Neural progenitor cell (in vitro differentiated cells): Measurements from ENCODE around the gene PDIA6. TPM values are rescaled to one million over a fixed set of nuclear protein-coding genes. Genes with fewer than 3 reads are reported as not detected.

ENCODE experiments used
- DNase-seq: peaks from one replicate; pipeline ENCODE4 v3.0.0-alpha.2; 2016; ENCODE audit warnings: low spot score
- H2AFZ ChIP-seq: fragments of 200-600 bp; sonication (generic); replicated peaks from 2 replicates; pipeline ENCODE4 v1.6.1; 2016; ENCODE audit warnings: antibody characterized with exemption
- H3F3A ChIP-seq: fragments of 200-600 bp; sonication (generic); 2 replicates; pipeline ENCODE4 v1.6.1; 2016; ENCODE audit warnings: antibody characterized with exemption, low read depth
- H3K27ac ChIP-seq: fragments of 200-600 bp; sonication (generic); 2 replicates; pipeline ENCODE4 v1.5.1; 2016; ENCODE audit warnings: mild to moderate bottlenecking
- H3K27me3 ChIP-seq: fragments of 200-600 bp; sonication (generic); 2 replicates; pipeline ENCODE4 v1.6.1; 2016; ENCODE audit warnings: mild to moderate bottlenecking, moderate library complexity
- H3K36me3 ChIP-seq: fragments of 200-600 bp; sonication (generic); 2 replicates; pipeline ENCODE4 v1.5.1; 2016
- H3K4me1 ChIP-seq: fragments of 200-600 bp; sonication (generic); 2 replicates; pipeline ENCODE4 v1.6.1; 2016; ENCODE audit warnings: mixed run types
- H3K4me2 ChIP-seq: fragments of 200-600 bp; sonication (generic); 2 replicates; pipeline ENCODE4 v1.6.1; 2016
- H3K4me3 ChIP-seq: fragments of 200-600 bp; sonication (generic); 2 replicates; pipeline ENCODE4 v1.5.1; 2016
- H3K79me2 ChIP-seq: fragments of 200-600 bp; sonication (generic); 2 replicates; pipeline ENCODE4 v1.6.1; 2016; ENCODE audit warnings: low read depth
- H3K9ac ChIP-seq: fragments of 200-600 bp; sonication (generic); 2 replicates; pipeline ENCODE4 v1.6.1; 2016
- H3K9me3 ChIP-seq: fragments of 200-600 bp; sonication (generic); 2 replicates; pipeline ENCODE4 v1.5.1; 2016; ENCODE audit warnings: low read depth
- H4K20me1 ChIP-seq: fragments of 200-600 bp; sonication (generic); 2 replicates; pipeline ENCODE4 v1.6.1; 2016; ENCODE audit warnings: low read depth
- H3K27ac Mint-ChIP-seq: 3 replicates; pipeline ENCODE4 v1.8.0; 2021; ENCODE audit warnings: mixed read lengths
- H3K27me3 Mint-ChIP-seq: 2 replicates; pipeline ENCODE4 v1.8.0; 2022; ENCODE audit warnings: low read depth, mild to moderate bottlenecking, inconsistent platforms, moderate library complexity, mixed read lengths; ENCODE audit not compliant: insufficient read depth
- H3K36me3 Mint-ChIP-seq: 3 replicates; pipeline ENCODE4 v1.8.0; 2021; ENCODE audit warnings: mixed read lengths
- H3K4me1 Mint-ChIP-seq: 3 replicates; pipeline ENCODE4 v1.8.0; 2021; ENCODE audit warnings: mixed read lengths
- H3K4me3 Mint-ChIP-seq: 3 replicates; pipeline ENCODE4 v1.8.0; 2021; ENCODE audit warnings: mild to moderate bottlenecking, moderate library complexity, mixed read lengths
- H3K9me3 Mint-ChIP-seq: 3 replicates; pipeline ENCODE4 v1.8.0; 2020; ENCODE audit warnings: mixed read lengths
- CTCF ChIP-seq: fragments of 200-600 bp; sonication (generic); IDR thresholded peaks from 2 replicates; pipeline ENCODE4 v1.5.1; 2017; ENCODE audit warnings: antibody characterized with exemption, mild to moderate bottlenecking
- EZH2 ChIP-seq: fragments of 200-600 bp; sonication (generic); IDR thresholded peaks from 2 replicates; pipeline ENCODE4 v1.6.1; 2017; ENCODE audit warnings: antibody characterized with exemption, mild to moderate bottlenecking, moderate library complexity
- EZH2phosphoT487 ChIP-seq: fragments of 200-600 bp; sonication (generic); IDR thresholded peaks from 2 replicates; pipeline ENCODE4 v1.6.1; 2017; ENCODE audit warnings: antibody characterized with exemption
- total RNA-seq: library from RNA; depleted of rRNA; stranded (reverse); fragments of >200 nt; gene quantifications from 2 replicates; pipeline ENCODE4 v1.2.3, GENCODE V29; 2015; ENCODE audit warnings: low replicate concordance

The PDIA6 gene
- total RNA-seq, 1 donor from 2014 or later: 381 TPM

- no peaks in the 10 kb centered on the region for H3K9me3 Mint-ChIP-seq
- Histone ChIP-seq H3K27ac (no peak overlapping the region), H3K4me1 (no peaks in the 10 kb centered on the region), H3K79me2 (peaks cover 11% of the 10 kb centered on the region), H3K4me3 (no peak overlapping the region), H3K4me2 (no peak overlapping the region), H3K27me3 (no peaks in the 10 kb centered on the region), H3K9ac (no peak overlapping the region), H3K36me3 (peaks cover 33% of the 10 kb centered on the region), H2AFZ (no peak overlapping the region), H4K20me1 (peaks cover 22% of the 10 kb centered on the region), H3F3A (no peaks in the 10 kb centered on the region), H3K9me3 (no peaks in the 10 kb centered on the region)
- TF ChIP-seq EZH2: no peak
- peaks cover 3% of the 10 kb centered on the region for H3K4me1 Mint-ChIP-seq
- peaks cover 53% of the 10 kb centered on the region for H3K36me3 Mint-ChIP-seq
- peaks cover 2% of the 10 kb centered on the region for H3K27me3 Mint-ChIP-seq
- H3K27ac Mint-ChIP-seq: no peak overlapping the region
- H3K4me3 Mint-ChIP-seq: no peak overlapping the region
- DNase-seq: no peak
Measured at GRCh38 chr2:10790228-10790973, 22.2 kb downstream of the PDIA6 start.

- Histone ChIP-seq H3K27ac (no peak overlapping the region), H3K27me3 (no peaks in the 10 kb centered on the region), H3F3A (no peaks in the 10 kb centered on the region), H3K9me3 (no peaks in the 10 kb centered on the region), H3K4me1 (no peaks in the 10 kb centered on the region), H3K79me2 (peaks cover 4% of the 10 kb centered on the region), H3K36me3 (peaks cover 32% of the 10 kb centered on the region), H3K4me3 (no peak overlapping the region), H3K9ac (no peak overlapping the region), H4K20me1 (peaks cover 23% of the 10 kb centered on the region), H2AFZ (no peak overlapping the region), H3K4me2 (no peak overlapping the region)
- Mint-ChIP-seq H3K27ac (no peak overlapping the region), H3K36me3 (peaks cover 53% of the 10 kb centered on the region), H3K27me3 (no peaks in the 10 kb centered on the region), H3K4me3 (no peak overlapping the region), H3K9me3 (no peaks in the 10 kb centered on the region), H3K4me1 (peaks cover 3% of the 10 kb centered on the region)
- no peak for TF ChIP-seq EZH2
- TF ChIP-seq EZH2phosphoT487: no peak
- no peak for TF ChIP-seq CTCF
- DNase-seq: no peak
Measured at GRCh38 chr2:10788855-10789254, 23.7 kb downstream of the PDIA6 start.

DNA sequence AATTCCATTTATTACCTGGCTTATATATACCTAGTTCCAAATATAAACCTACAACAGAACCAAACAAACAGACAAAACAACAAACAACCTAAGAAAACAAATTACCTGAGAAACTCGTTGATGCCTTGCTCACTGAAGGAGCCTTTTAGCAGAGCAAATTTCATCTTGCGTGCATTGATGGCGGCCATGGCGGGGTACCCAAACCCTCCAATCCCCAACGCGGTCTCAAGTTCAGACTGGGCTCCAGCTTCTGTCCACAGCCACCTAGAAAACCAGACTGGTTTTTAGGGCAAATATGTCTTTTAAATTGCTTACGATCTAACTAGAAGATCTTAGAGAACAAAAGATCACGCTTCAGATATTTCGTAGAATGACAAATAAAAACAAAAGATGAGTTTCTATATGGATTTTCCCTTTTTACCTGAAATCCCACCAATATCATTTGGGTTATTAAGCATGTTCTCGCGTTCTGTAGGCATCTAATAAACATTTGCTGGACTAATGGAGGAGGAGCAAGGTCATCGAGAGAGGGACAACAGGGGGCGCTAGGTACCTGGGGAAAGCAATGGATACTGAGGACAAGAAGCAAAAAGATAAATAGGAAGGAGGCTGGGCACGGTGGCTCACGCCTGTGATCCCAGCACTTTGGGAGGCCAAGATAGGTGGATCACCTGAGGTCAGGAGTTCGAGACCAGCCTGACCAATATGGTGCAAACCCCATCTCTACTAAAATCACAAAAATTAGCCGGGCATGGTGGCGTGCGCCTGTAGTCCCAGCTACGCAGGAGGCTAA is 25.2 kb downstream of the PDIA6 start:
- Histone ChIP-seq H3K79me2 (no peaks in the 10 kb centered on the region), H3K9me3 (no peaks in the 10 kb centered on the region), H4K20me1 (peaks cover 21% of the 10 kb centered on the region), H3K4me2 (no peak overlapping the region), H3K4me1 (no peaks in the 10 kb centered on the region), H3K27me3 (no peaks in the 10 kb centered on the region), H3K4me3 (no peak overlapping the region), H3K27ac (no peak overlapping the region), H2AFZ (no peak overlapping the region), H3K36me3 (peaks cover 28% of the 10 kb centered on the region), H3F3A (no peaks in the 10 kb centered on the region), H3K9ac (no peak overlapping the region)
- H3K27me3 Mint-ChIP-seq: peaks cover 2% of the 10 kb centered on the region
- peak; percentile 31 for DNase-seq
- H3K27ac Mint-ChIP-seq: no peak overlapping the region
- H3K36me3 Mint-ChIP-seq: peaks cover 61% of the 10 kb centered on the region
- TF ChIP-seq EZH2phosphoT487 (no peak), CTCF (peak; percentile 51)
- H3K4me3 Mint-ChIP-seq: no peak overlapping the region
- H3K9me3 Mint-ChIP-seq: no peaks in the 10 kb centered on the region
- H3K4me1 Mint-ChIP-seq: peaks cover under 1% of the 10 kb centered on the region
